ENCODE results near the gene SEPTIN5.
"Not testable (repeated sequence)": the region's sequence is repeated elsewhere in the genome, so short reads cannot be mapped to it uniquely, and the experiment has no call there.

SEPTIN5 gene

GRCh38 chr22:19714312-19715187 lies at the start of gene SEPTIN5:
SEPTIN5 (plus strand) TSS chr22:19714503; CDS start chr22:19714589, 86 bp downstream.
- DNase-seq (ENCODE audit: low read depth in 3 of 3, low spot score in 1 of 3) = no peak

- DNase-seq (ENCODE audit: low read depth in 3 of 3, low spot score in 1 of 3) = no peak
These were observed 49.1 kb upstream of the SEPTIN5 start for GRCh38 chr22:19664951-19665783.

- DNase-seq (ENCODE audit: low read depth in 3 of 3, low spot score in 1 of 3) = no peak
These were observed 48.3 kb upstream of the SEPTIN5 start for GRCh38 chr22:19665784-19666672.

- no peak for DNase-seq (ENCODE audit: low read depth in 3 of 3, low spot score in 1 of 3)
These were observed 47.4 kb upstream of the SEPTIN5 start for GRCh38 chr22:19666673-19667593.

GRCh38 chr22:19667872-19668740 lies 46.2 kb upstream of the SEPTIN5 start:
- DNase-seq (ENCODE audit: low read depth in 3 of 3, low spot score in 1 of 3) = no peak

GRCh38 chr22:19668748-19669147 lies 45.6 kb upstream of the SEPTIN5 start:
- DNase-seq (ENCODE audit: low read depth in 3 of 3, low spot score in 1 of 3) = no peak

GRCh38 chr22:19669570-19669969 lies 44.7 kb upstream of the SEPTIN5 start:
- no peak for DNase-seq (ENCODE audit: low read depth in 3 of 3, low spot score in 1 of 3)

GRCh38 chr22:19671316-19671715 lies 43.0 kb upstream of the SEPTIN5 start:
- DNase-seq (ENCODE audit: low read depth in 3 of 3, low spot score in 1 of 3) = no peak

GRCh38 chr22:19672054-19672776 lies 42.1 kb upstream of the SEPTIN5 start:
- no peak for DNase-seq (ENCODE audit: low read depth in 3 of 3, low spot score in 1 of 3)

- DNase-seq (ENCODE audit: low read depth in 3 of 3, low spot score in 1 of 3) = no peak
These were observed 40.6 kb upstream of the SEPTIN5 start for GRCh38 chr22:19673660-19674059.

GRCh38 chr22:19674129-19674928 lies 40.0 kb upstream of the SEPTIN5 start:
- DNase-seq (ENCODE audit: low read depth in 3 of 3, low spot score in 1 of 3) = no peak

- DNase-seq (ENCODE audit: low read depth in 3 of 3, low spot score in 1 of 3) = no peak
These were observed 39.4 kb upstream of the SEPTIN5 start for GRCh38 chr22:19674929-19675253.

GRCh38 chr22:19675428-19675827 lies 38.9 kb upstream of the SEPTIN5 start:
- DNase-seq (ENCODE audit: low read depth in 3 of 3, low spot score in 1 of 3) = no peak

- DNase-seq (ENCODE audit: low read depth in 3 of 3, low spot score in 1 of 3) = not testable (repeated sequence)
These were observed 37.9 kb upstream of the SEPTIN5 start for GRCh38 chr22:19676437-19676836.

GRCh38 chr22:19678949-19679521 lies 35.3 kb upstream of the SEPTIN5 start:
- no peak for DNase-seq (ENCODE audit: low read depth in 3 of 3, low spot score in 1 of 3)

GRCh38 chr22:19679522-19680101 lies 34.7 kb upstream of the SEPTIN5 start:
- peak in 2 of 3 donors; percentile 7 to 31 for DNase-seq (ENCODE audit: low read depth in 3 of 3, low spot score in 1 of 3)

GRCh38 chr22:19680287-19680881 lies 33.9 kb upstream of the SEPTIN5 start:
- DNase-seq (ENCODE audit: low read depth in 3 of 3, low spot score in 1 of 3) = no peak

Measured in stimulated activated CD4-positive, alpha-beta T cell treated with anti-CD3 and anti-CD28 coated beads, TNF-alpha, amount 100 ng/mL, for 1 hour (primary cell).